K562 (cell line): Measurements from ENCODE around the gene MAP3K2. TPM values are rescaled to one million over a fixed set of nuclear protein-coding genes. Genes with fewer than 3 reads are reported as not detected.

Experiments used
- ATAC-seq: fragments of 200-7000 bp; cut with Tn5 transposase; 3 replicates; pipeline ENCODE4 v1.9.1; 2020; ENCODE audit warnings: moderate library complexity
- BruUV-seq: library from RNA; stranded (reverse); fragments of 400-500 nt; replicated peaks from 2 replicates; lab custom pipeline; 2021; lab: Mats Ljungman, UMichigan
- CTCF ChIA-PET: fragments of 300-600 bp; formaldehyde crosslinking; extraction: SDS; loops from one replicate; lab custom pipeline; 2021; ENCODE audit warnings: low intra/inter-chr PET ratio; lab: Yijun Ruan, JAX
- POLR2A ChIA-PET: fragments of 300-600, 350-650 bp; sonication (Branson Sonifier 250); formaldehyde crosslinking; extraction: SDS; loops from one replicate; lab custom pipeline; 2021; ENCODE audit warnings: antibody characterized with exemption, inconsistent platforms; lab: Yijun Ruan, JAX
- DNase-seq, 4 experiments: peaks; one replicate each; pipeline versions ENCODE4 v3.0.0 to v3.0.0-alpha.2; 2011 to 2018; ENCODE audit warnings: low spot score in 3 of 4, mixed read lengths in 3 of 4; ENCODE audit errors: extremely low read depth in 1 of 4
- FAIRE-seq: peaks from 2 replicates; lab custom pipeline; 2011; peaks lifted over from hg19 to GRCh38; lab: Jason Lieb, UNC
- H2AFZ ChIP-seq: 2 replicates; pipeline ENCODE4 v1.6.0; 2011; ENCODE audit warnings: low read depth, low read length, control low read depth, inconsistent platforms
- H3K27ac ChIP-seq: fragments of 200-600 bp; 3 replicates; pipeline ENCODE4 v1.8.0; 2011; ENCODE audit warnings: low read depth, mild to moderate bottlenecking, control low read depth, inconsistent platforms, low read length, moderate library complexity, mixed read lengths; ENCODE audit errors: extremely low read depth
- H3K27me3 ChIP-seq, 2 experiments: fragments of 300-600 bp in 1 of 2; 2 replicates in 1 of 2; 3 replicates in 1 of 2; pipeline versions ENCODE4 v1.6.0 to v1.8.0; 2011; ENCODE audit warnings: inconsistent platforms in 2 of 2, low read length in 2 of 2, mild to moderate bottlenecking in 1 of 2, mixed read lengths in 1 of 2, moderate library complexity in 1 of 2; ENCODE audit not compliant: control insufficient read depth in 2 of 2, insufficient read depth in 2 of 2
- H3K36me3 ChIP-seq: fragments of 300-600 bp; 3 replicates; pipeline ENCODE4 v1.8.0; 2011; ENCODE audit warnings: mild to moderate bottlenecking, low read length, inconsistent platforms; ENCODE audit not compliant: control insufficient read depth, insufficient read depth
- H3K4me1 ChIP-seq, 2 experiments: fragments of 200-600 bp in 1 of 2; replicated peaks in 1 of 2; 2 replicates in 1 of 2; 3 replicates in 1 of 2; pipeline versions ENCODE4 v1.5.1 to v1.8.0; 2011; ENCODE audit warnings: inconsistent platforms in 2 of 2, low read length in 2 of 2, mild to moderate bottlenecking in 1 of 2, mixed read lengths in 1 of 2, moderate library complexity in 1 of 2; ENCODE audit not compliant: control insufficient read depth in 2 of 2, insufficient read depth in 2 of 2
- H3K4me2 ChIP-seq: 2 replicates; pipeline ENCODE4 v1.6.1; 2011; ENCODE audit warnings: low read length, control low read depth, inconsistent platforms, mixed read lengths; ENCODE audit not compliant: insufficient read depth
- H3K4me3 ChIP-seq: fragments of 200-600 bp; sonication (generic), shearing (Covaris generic); 2 replicates; pipeline ENCODE4 v1.5.1; 2016; ENCODE audit warnings: control low read depth, inconsistent platforms
- H3K79me2 ChIP-seq: fragments of 200-600 bp; 3 replicates; pipeline ENCODE4 v1.8.0; 2011; ENCODE audit warnings: low read length, inconsistent platforms; ENCODE audit not compliant: control insufficient read depth, insufficient read depth
- H3K9ac ChIP-seq, 2 experiments: 2 replicates each; pipeline versions ENCODE4 v1.6.0 to v1.6.1; 2011; ENCODE audit warnings: low read depth in 2 of 2, low read length in 2 of 2, control low read depth in 1 of 2, inconsistent platforms in 1 of 2, mild to moderate bottlenecking in 1 of 2, mixed read lengths in 1 of 2; ENCODE audit not compliant: insufficient read depth in 1 of 2
- H3K9me1 ChIP-seq: one replicate; pipeline ENCODE4 v1.6.0; 2011; ENCODE audit warnings: inconsistent platforms, mild to moderate bottlenecking, low read length, moderate library complexity; ENCODE audit not compliant: control insufficient read depth, insufficient read depth
- H3K9me3 ChIP-seq: replicated peaks from 2 replicates; pipeline ENCODE4 v1.5.1; 2011; ENCODE audit warnings: low read depth, low read length, inconsistent platforms; ENCODE audit not compliant: control insufficient read depth, insufficient read depth
- H4K20me1 ChIP-seq: replicated peaks from 2 replicates; pipeline ENCODE4 v1.6.1; 2011; ENCODE audit warnings: low read length, inconsistent platforms, mixed read lengths; ENCODE audit not compliant: control insufficient read depth, insufficient read depth
- AFF4 ChIP-seq: sonication (generic); formaldehyde crosslinking; IDR thresholded peaks from 2 replicates; pipeline ENCODE4 v1.8.0; 2023; ENCODE audit warnings: mild to moderate bottlenecking, missing genetic modification reagents
- GTF2B ChIP-seq: IDR thresholded peaks from 2 replicates; pipeline ENCODE4 v1.6.1; 2011; ENCODE audit not compliant: insufficient read length; ENCODE audit errors: extremely low read depth
- NR0B1 ChIP-seq: fragments of 450-650 bp; IDR thresholded peaks from one replicate; pipeline ENCODE4 v1.6.1; 2018; ENCODE audit warnings: mild to moderate bottlenecking, moderate library complexity; ENCODE audit not compliant: partially characterized antibody
- TRIM25 ChIP-seq: fragments of 450-650 bp; IDR thresholded peaks from 2 replicates; pipeline ENCODE4 v1.7.0; 2016; ENCODE audit warnings: borderline replicate concordance
- XRCC3 ChIP-seq: fragments of 450-650 bp; IDR thresholded peaks from 2 replicates; pipeline ENCODE4 v1.6.1; 2017; ENCODE audit warnings: mild to moderate bottlenecking, moderate library complexity
- YY1 ChIP-seq, 3 experiments: IDR thresholded peaks; 2 replicates each; pipeline ENCODE4 v1.6.1; 2011; ENCODE audit warnings: low read length in 2 of 3, mild to moderate bottlenecking in 2 of 3, moderate library complexity in 2 of 3, borderline replicate concordance in 1 of 3, control low read depth in 1 of 3, low read depth in 1 of 3; ENCODE audit not compliant: insufficient read depth in 3 of 3, insufficient replicate concordance in 2 of 3, control insufficient read depth in 1 of 3, insufficient read length in 1 of 3; ENCODE audit errors: extremely low read depth in 1 of 3
- ZBTB26 ChIP-seq: fragments of 450-650 bp; formaldehyde crosslinking; IDR thresholded peaks from 2 replicates; pipeline ENCODE4 v1.4.0; 2022; ENCODE audit warnings: missing genetic modification characterization
- ZNF165 ChIP-seq: fragments of 250-450 bp; sonication (Bioruptor Pico); IDR thresholded peaks from 2 replicates; pipeline ENCODE4 v1.4.0; 2020; ENCODE audit warnings: borderline replicate concordance
- ZNF586 ChIP-seq: fragments of 450-650 bp; formaldehyde crosslinking; conservative IDR thresholded peaks from 2 replicates; pipeline ENCODE4 v1.4.0; 2020; ENCODE audit warnings: mild to moderate bottlenecking, moderate library complexity
- WGBS: fragments of 100-300 bp; shearing (Covaris generic); methylation state at CpG from one replicate; pipeline ENCODE4 v1.1.6; 2016; ENCODE audit warnings: low coverage, mixed read lengths; ENCODE audit not compliant: insufficient coverage; ENCODE audit errors: missing lambda C conversion rate; 5-methylcytosine and 5-hydroxymethylcytosine counted together
- in situ Hi-C: fragments of 300-500 bp; cut with MboI; formaldehyde crosslinking; loops from 4 replicates; pipeline ENCODE4 v1.15.0; 2018; ENCODE audit warnings: inconsistent platforms, mixed read lengths
- intact Hi-C: fragments of 100-400 bp; cut with micrococcal nuclease; formaldehyde crosslinking; loops from 2 replicates; pipeline ENCODE4 v1.14.2; 2022
- polyA plus RNA-seq, 8 experiments: library from polyadenylated mRNA; depleted of rRNA in 4 of 8; stranded (reverse) in 5 of 8; unstranded in 3 of 8; fragments of >200 nt; fragmentation: Nextera tagmentation in 2 of 8; fragmentation: Illumina TruSeq in 1 of 8; extraction: Ambion mirVana in 2 of 8; extraction: Trizol in 1 of 8; gene quantifications; 2 replicates each; pipeline versions ENCODE4 v1.2.1 to v1.2.3, GENCODE V29; 2011 to 2014; ENCODE audit warnings: inconsistent platforms in 1 of 8, missing spikeins in 1 of 8
- total RNA-seq, 7 experiments: library from RNA; depleted of rRNA in 6 of 7; stranded (reverse); fragments of >200 nt in 6 of 7; fragmentation: Illumina TruSeq in 2 of 7; extraction: Trizol in 2 of 7; gene quantifications; 2 replicates each; pipeline versions ENCODE4 v1.2.1 to v1.2.3, GENCODE V29; 2011 to 2021; ENCODE audit warnings: low replicate concordance in 1 of 7

Gene MAP3K2
- total and polyA plus RNA-seq, 9 of the 15 experiments (the other 6 are each of a cell fraction or from before 2014, with no cell fraction given), result 1.2 to 14.2 (median 5.7) TPM

GRCh38 chr2:127320067-127320466 is 67.7 kb downstream of the MAP3K2 start (continued):
- TF ChIP-seq TRIM25 (no peak), ZNF586 (CRISPR knock-in tag) (no peak)

GRCh38 chr2:127314193-127314988 is 73.4 kb downstream of the MAP3K2 start:
- Histone ChIP-seq H2AFZ (no peak overlapping the region), H3K9me1 (no peaks in the 10 kb centered on the region), H3K36me3 (peaks cover 53% of the 10 kb centered on the region), H3K79me2 (no peaks in the 10 kb centered on the region), H3K9ac (no peak overlapping the region), H3K4me1 (no peaks in the 10 kb centered on the region), H3K4me3 (no peak overlapping the region), H3K27me3 (no peaks in the 10 kb centered on the region), H3K9me3 (no peaks in the 10 kb centered on the region), H3K27ac (no peak overlapping the region), H3K4me2 (no peak overlapping the region), H4K20me1 (no peaks in the 10 kb centered on the region)
- FAIRE-seq (no peak), ATAC-seq (no peak), DNase-seq (no peak)
- 83% methylated on average over 7 of the region's 7 CpGs for WGBS
- ChIA-PET POLR2A (interaction anchor here (0.5 to 0.6 kb wide), 2 partner anchors 11 to 177 kb away, joined by 3 read pairs; no protein-coding TSS in a partner anchor), CTCF (no interaction called here)
- in situ Hi-C loops, result no loop called here
- no TSS peak for BruUV-seq
- intact Hi-C loops, result no loop called here
- TF ChIP-seq GTF2B (no peak), AFF4 (CRISPR knock-in tag) (no peak), NR0B1 (no peak), ZNF165 (no peak), XRCC3 (no peak), YY1 (IDR thresholded peaks at IDR 0.05; ENCODE audit: borderline replicate concordance in 1 of 3, control insufficient read depth in 1 of 3, extremely low read depth in 1 of 3, insufficient read depth in 3 of 3, insufficient read length in 1 of 3, insufficient replicate concordance in 2 of 3, low read depth in 1 of 3, low read length in 2 of 3) (no peak), ZBTB26 (CRISPR knock-in tag) (no peak)
